Measurements from ENCODE around the gene NLRC3.

DNA sequence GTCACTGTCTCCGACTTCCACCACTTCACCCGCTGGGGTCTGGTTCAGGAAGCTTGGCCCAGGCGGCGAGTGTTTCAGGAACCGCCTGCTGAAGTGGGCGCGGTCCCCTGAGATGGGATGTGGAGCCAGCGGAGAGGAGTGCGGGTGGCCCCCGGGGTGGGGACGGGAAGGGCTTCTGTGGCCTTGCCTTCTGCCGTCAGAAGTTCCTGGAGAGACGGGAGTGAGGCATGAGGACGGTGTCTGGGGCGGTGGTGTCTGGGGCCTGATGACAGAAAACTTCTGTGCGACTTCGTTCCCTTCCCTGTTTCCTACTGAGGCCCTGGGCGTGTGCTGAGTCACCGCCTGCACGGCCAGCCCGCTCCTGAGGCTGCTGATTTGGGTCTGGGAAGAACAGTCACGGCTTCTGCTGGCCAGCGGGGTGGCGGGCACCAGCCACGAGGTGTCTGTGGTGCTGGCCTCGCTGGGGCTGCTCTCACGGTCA, 12.3 kb upstream of the NLRC3 start:
- TF ChIP-seq, protein P1, sequence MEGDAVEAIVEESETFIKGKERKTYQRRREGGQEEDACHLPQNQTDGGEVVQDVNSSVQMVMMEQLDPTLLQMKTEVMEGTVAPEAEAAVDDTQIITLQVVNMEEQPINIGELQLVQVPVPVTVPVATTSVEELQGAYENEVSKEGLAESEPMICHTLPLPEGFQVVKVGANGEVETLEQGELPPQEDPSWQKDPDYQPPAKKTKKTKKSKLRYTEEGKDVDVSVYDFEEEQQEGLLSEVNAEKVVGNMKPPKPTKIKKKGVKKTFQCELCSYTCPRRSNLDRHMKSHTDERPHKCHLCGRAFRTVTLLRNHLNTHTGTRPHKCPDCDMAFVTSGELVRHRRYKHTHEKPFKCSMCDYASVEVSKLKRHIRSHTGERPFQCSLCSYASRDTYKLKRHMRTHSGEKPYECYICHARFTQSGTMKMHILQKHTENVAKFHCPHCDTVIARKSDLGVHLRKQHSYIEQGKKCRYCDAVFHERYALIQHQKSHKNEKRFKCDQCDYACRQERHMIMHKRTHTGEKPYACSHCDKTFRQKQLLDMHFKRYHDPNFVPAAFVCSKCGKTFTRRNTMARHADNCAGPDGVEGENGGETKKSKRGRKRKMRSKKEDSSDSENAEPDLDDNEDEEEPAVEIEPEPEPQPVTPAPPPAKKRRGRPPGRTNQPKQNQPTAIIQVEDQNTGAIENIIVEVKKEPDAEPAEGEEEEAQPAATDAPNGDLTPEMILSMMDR (IDR thresholded peaks at IDR 0.05; ENCODE audit: insufficient read depth, low read depth, low read length): no peak
- no peak for TF ChIP-seq EZH2 (IDR thresholded peaks at IDR 0.05; ENCODE audit: insufficient read depth, low read length)
